ENCODE measurements around the gene TNP2. TPM values are rescaled to one million over a fixed set of nuclear protein-coding genes. Genes with fewer than 3 reads are reported as not detected.

Gene TNP2
- total RNA-seq, 2 donors from 2014 or later: not detected

- ATAC-seq (ENCODE audit: insufficient number of reproducible peaks, low FRiP score, low read depth) (no peak), DNase-seq (ENCODE audit: low spot score) (no peak)
- H3K27me3 ChIP-seq (replicated peaks; ENCODE audit: insufficient read depth): no peaks in the 10 kb centered on the region
- peak overlapping the region; percentile 40 for H3K4me3 ChIP-seq
- H3K9me3 ChIP-seq: no peaks in the 10 kb centered on the region
- peak overlapping the region; percentile 33 to 51 for H3K27ac ChIP-seq
- H3K36me3 ChIP-seq: no peaks in the 10 kb centered on the region
- no peak for TF ChIP-seq CTCF (IDR thresholded peaks at IDR 0.05)
- H3K4me1 ChIP-seq (ENCODE audit: control insufficient read depth in 1 of 2, low read depth in 2 of 2): peaks cover 0 to 12% of the 10 kb centered on the region in 2 donors
These were observed 29.2 kb downstream of the TNP2 start for GRCh38 chr16:11239644-11240632.

- H3K27me3 ChIP-seq (replicated peaks; ENCODE audit: insufficient read depth): no peaks in the 10 kb centered on the region
- DNase-seq (ENCODE audit: low spot score) (no peak), ATAC-seq (ENCODE audit: insufficient number of reproducible peaks, low FRiP score, low read depth) (no peak)
- TF ChIP-seq CTCF (IDR thresholded peaks at IDR 0.05): no peak
- H3K36me3 ChIP-seq: no peaks in the 10 kb centered on the region
- no peaks in the 10 kb centered on the region for H3K9me3 ChIP-seq
- H3K4me3 ChIP-seq: no peak overlapping the region
- no peak overlapping the region for H3K27ac ChIP-seq
- H3K4me1 ChIP-seq (ENCODE audit: control insufficient read depth in 1 of 2, low read depth in 2 of 2): peaks cover 0 to 12% of the 10 kb centered on the region in 2 donors
These were observed 30.6 kb downstream of the TNP2 start for GRCh38 chr16:11238272-11239202.

GRCh38 chr16:11236461-11237254, 32.5 kb downstream of the TNP2 start:
- DNase-seq (ENCODE audit: low spot score) (no peak), ATAC-seq (ENCODE audit: insufficient number of reproducible peaks, low FRiP score, low read depth) (no peak)
- H3K9me3 ChIP-seq: no peaks in the 10 kb centered on the region
- no peaks in the 10 kb centered on the region for H3K36me3 ChIP-seq
- H3K4me1 ChIP-seq (ENCODE audit: control insufficient read depth in 1 of 2, low read depth in 2 of 2): peaks cover 5 to 23% of the 10 kb centered on the region in 2 donors
- no peak overlapping the region for H3K4me3 ChIP-seq
- TF ChIP-seq CTCF (IDR thresholded peaks at IDR 0.05): no peak
- no peak overlapping the region for H3K27ac ChIP-seq
- no peaks in the 10 kb centered on the region for H3K27me3 ChIP-seq (replicated peaks; ENCODE audit: insufficient read depth)

GRCh38 chr16:11235703-11235991, 33.5 kb downstream of the TNP2 start:
- DNase-seq (ENCODE audit: low spot score) (no peak), ATAC-seq (ENCODE audit: insufficient number of reproducible peaks, low FRiP score, low read depth) (no peak)
- H3K4me3 ChIP-seq: no peak overlapping the region
- H3K9me3 ChIP-seq: no peaks in the 10 kb centered on the region
- no peaks in the 10 kb centered on the region for H3K36me3 ChIP-seq
- H3K4me1 ChIP-seq (ENCODE audit: control insufficient read depth in 1 of 2, low read depth in 2 of 2): peaks cover 5 to 16% of the 10 kb centered on the region in 2 donors
- no peak for TF ChIP-seq CTCF (IDR thresholded peaks at IDR 0.05)
- H3K27ac ChIP-seq: no peak overlapping the region
- no peaks in the 10 kb centered on the region for H3K27me3 ChIP-seq (replicated peaks; ENCODE audit: insufficient read depth)

All from thoracic aorta (tissue), 2 donors.